HepG2 (cell line): ENCODE data around the gene CD46.
"Not testable (repeated sequence)": the region's sequence is repeated elsewhere in the genome, so short reads cannot be mapped to it uniquely, and the experiment has no call there.

ENCODE experiments used
- CHD2 ChIP-seq: IDR thresholded peaks from 2 replicates; pipeline ENCODE4 v1.6.1; 2011; ENCODE audit warnings: low read depth, low read length, improper control_type of control experiment
- CTCF ChIP-seq: sonication (generic); formaldehyde crosslinking; IDR thresholded peaks from 2 replicates; pipeline ENCODE4 v1.5.0; 2020; ENCODE audit warnings: mild to moderate bottlenecking, missing genetic modification reagents, moderate library complexity
- FOXP4 ChIP-seq: sonication (generic); formaldehyde crosslinking; IDR thresholded peaks from 2 replicates; pipeline ENCODE4 v1.4.0; 2020; ENCODE audit warnings: missing genetic modification reagents
- GMEB2 ChIP-seq: IDR thresholded peaks from 2 replicates; pipeline ENCODE4 v1.6.1; 2016; ENCODE audit warnings: missing biosample characterization, missing genetic modification reagents, low read depth
- MAFK ChIP-seq, 2 experiments: IDR thresholded peaks in 1 of 2; conservative IDR thresholded peaks in 1 of 2; 2 replicates each; pipeline ENCODE4 v1.6.1; 2011; ENCODE audit warnings: improper control_type of control experiment in 2 of 2, low read length in 2 of 2
- NFE2L1 ChIP-seq: sonication (generic); formaldehyde crosslinking; IDR thresholded peaks from 2 replicates; pipeline ENCODE4 v1.4.0; 2020; ENCODE audit warnings: missing genetic modification reagents, mild to moderate bottlenecking, borderline replicate concordance
- PHF20 ChIP-seq: sonication (generic); formaldehyde crosslinking; IDR thresholded peaks from 2 replicates; pipeline ENCODE4 v1.5.0; 2020; ENCODE audit warnings: mild to moderate bottlenecking, missing genetic modification reagents
- SIN3A ChIP-seq: IDR thresholded peaks from 2 replicates; pipeline ENCODE4 v1.6.1; 2011; ENCODE audit warnings: low read depth, mild to moderate bottlenecking, control low read depth, low read length, borderline replicate concordance
- ZNF317 ChIP-seq: sonication (generic); formaldehyde crosslinking; IDR thresholded peaks from 2 replicates; pipeline ENCODE4 v1.5.0; 2020; ENCODE audit warnings: mild to moderate bottlenecking, missing genetic modification reagents
- ZNF780A ChIP-seq: sonication (generic); formaldehyde crosslinking; IDR thresholded peaks from 2 replicates; pipeline ENCODE4 v1.8.0; 2022; ENCODE audit warnings: mild to moderate bottlenecking, missing genetic modification reagents, moderate library complexity

DNA sequence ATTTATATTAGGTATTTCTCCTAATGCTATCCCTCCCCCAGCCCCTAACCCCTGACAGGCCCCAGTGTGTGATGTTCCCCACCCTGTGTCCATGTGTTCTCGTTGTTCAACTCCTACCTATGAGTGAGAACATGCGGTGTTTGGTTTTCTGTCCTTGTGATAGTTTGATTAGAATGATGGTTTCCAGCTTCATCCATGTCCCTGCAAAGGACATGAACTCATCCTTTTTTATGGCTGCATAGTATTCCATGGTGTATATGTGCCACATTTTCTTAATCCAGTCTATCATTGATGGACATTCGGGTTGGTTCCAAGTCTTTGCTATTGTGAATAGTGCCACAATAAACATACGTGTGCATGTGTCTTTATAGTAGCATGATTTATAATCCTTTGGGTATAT lies 18.7 kb downstream of the CD46 start:
- TF ChIP-seq FOXP4 (CRISPR knock-in tag); MAFK (conservative IDR thresholded peaks at IDR 0.05 in 1 of 2, IDR thresholded peaks at IDR 0.05 in 1 of 2; ENCODE audit: low read length in 2 of 2); CHD2; NFE2L1 (CRISPR knock-in tag); ZNF780A (CRISPR knock-in tag); ZNF317 (CRISPR knock-in tag); SIN3A; PHF20 (CRISPR knock-in tag); CTCF (CRISPR knock-in tag); GMEB2: not testable (repeated sequence)
